Glomerular visceral epithelial cell (primary cell): ENCODE data around the gene RAB8A.
"Not testable (repeated sequence)": the region's sequence is repeated elsewhere in the genome, so short reads cannot be mapped to it uniquely, and the experiment has no call there.

Source experiments
- DNase-seq: peaks from one replicate; pipeline ENCODE4 v3.0.0-alpha.2; 2016; ENCODE audit errors: extremely low spot score

Gene RAB8A

GRCh38 chr19:16178866-16179265 lies 67.2 kb downstream of the RAB8A start:
- DNase-seq: not testable (repeated sequence)

GRCh38 chr19:16180611-16181010 lies 68.9 kb downstream of the RAB8A start:
- DNase-seq: peak; percentile 60
